Measurements from ENCODE around the gene PHEX.

The PHEX gene

GRCh38 chrX:22032084-22032483, at the start of gene PHEX:
Gene PHEX (plus strand): TSS chrX:22032325. CDS start chrX:22033006, 681 bp downstream.
- DNase-seq: no peak

- peak; percentile 43 to 74 for DNase-seq
These were observed 46.8 kb upstream of the PHEX start for GRCh38 chrX:21985332-21985777.

- no peak for DNase-seq
These were observed 45.5 kb upstream of the PHEX start for GRCh38 chrX:21986596-21986995.

GRCh38 chrX:21989384-21989783, 42.7 kb upstream of the PHEX start:
- no peak for DNase-seq

- no peak for DNase-seq
These were observed 41.3 kb upstream of the PHEX start for GRCh38 chrX:21990832-21991231.

GRCh38 chrX:21991504-21991903, 40.6 kb upstream of the PHEX start:
- DNase-seq: no peak

GRCh38 chrX:21993265-21993664, 38.9 kb upstream of the PHEX start:
- no peak for DNase-seq

GRCh38 chrX:21996872-21997455, 35.2 kb upstream of the PHEX start:
- DNase-seq: no peak

GRCh38 chrX:21998037-21998436, 34.1 kb upstream of the PHEX start:
- DNase-seq: no peak

- no peak for DNase-seq
These were observed 27.3 kb upstream of the PHEX start for GRCh38 chrX:22004866-22005265.

GRCh38 chrX:22012051-22012450, 20.1 kb upstream of the PHEX start:
- DNase-seq: no peak

- DNase-seq: no peak
These were observed 19.2 kb upstream of the PHEX start for GRCh38 chrX:22012931-22013330.

- no peak for DNase-seq
These were observed 16.9 kb upstream of the PHEX start for GRCh38 chrX:22015139-22015750.

- DNase-seq: no peak
These were observed 10.3 kb upstream of the PHEX start for GRCh38 chrX:22021751-22022324.

- DNase-seq: no peak
These were observed 7.5 kb upstream of the PHEX start for GRCh38 chrX:22024577-22024976.

GRCh38 chrX:22025751-22026150, 6.4 kb upstream of the PHEX start:
- DNase-seq: no peak

GRCh38 chrX:22026731-22027130, 5.4 kb upstream of the PHEX start:
- no peak for DNase-seq

GRCh38 chrX:22032506-22032905, 381 bp downstream of the PHEX start:
- no peak for DNase-seq

GRCh38 chrX:22033818-22034217, 1.7 kb downstream of the PHEX start:
- no peak for DNase-seq

GRCh38 chrX:22035236-22035635, 3.1 kb downstream of the PHEX start:
- DNase-seq: no peak

- DNase-seq: no peak
These were observed 5.1 kb downstream of the PHEX start for GRCh38 chrX:22037225-22037624.

- DNase-seq: no peak
These were observed 5.9 kb downstream of the PHEX start for GRCh38 chrX:22037911-22038537.

GRCh38 chrX:22039541-22039940, 7.4 kb downstream of the PHEX start:
- no peak for DNase-seq

GRCh38 chrX:22040184-22040583, 8.1 kb downstream of the PHEX start:
- DNase-seq: no peak
